ENCODE results near the gene LRCH4. TPM values are rescaled to one million over a fixed set of nuclear protein-coding genes. Genes with fewer than 3 reads are reported as not detected.

LRCH4 gene
- polyA plus RNA-seq, 1 donor (not counting 4 experiments of a cell fraction or from before 2014, with no cell fraction given): 4.9 TPM

GRCh38 chr7:100621554-100621953 is 35.6 kb upstream of the LRCH4 start:
- H3K4me2 ChIP-seq (ENCODE audit: control insufficient read depth, extremely low read depth, insufficient read depth, low read depth, low read length): no peak overlapping the region
- H3K36me3 ChIP-seq (ENCODE audit: control insufficient read depth in 2 of 2, extremely low read depth in 1 of 2, insufficient read depth in 2 of 2, low read length in 2 of 2): no peaks in the 10 kb centered on the region
- no peak overlapping the region for H2AFZ ChIP-seq (ENCODE audit: control insufficient read depth, low read length)
- no peaks in the 10 kb centered on the region for H3K9me3 ChIP-seq (ENCODE audit: control insufficient read depth, low read depth, low read length)
- no peaks in the 10 kb centered on the region for H4K20me1 ChIP-seq (ENCODE audit: control insufficient read depth, extremely low read depth, insufficient read depth, low read length)
- H3K9me1 ChIP-seq (ENCODE audit: control insufficient read depth, extremely low read depth, insufficient read depth, low read length): no peaks in the 10 kb centered on the region
- FAIRE-seq: no peak
- peaks cover 4% of the 10 kb centered on the region for H3K4me1 ChIP-seq (ENCODE audit: control insufficient read depth, extremely low read depth, insufficient read depth, low read length)
- no peaks in the 10 kb centered on the region for H3K79me2 ChIP-seq (ENCODE audit: control insufficient read depth, insufficient read depth, low read length)
- no peak for DNase-seq (ENCODE audit: low read depth, low spot score)
- no peak overlapping the region for H3K4me3 ChIP-seq (ENCODE audit: control insufficient read depth in 2 of 3, extremely low read depth in 1 of 3, insufficient read depth in 2 of 3, low read depth in 1 of 3, low read length in 3 of 3)
- TF ChIP-seq CTCF (optimal IDR thresholded peaks at IDR 0.05 in 1 of 3, IDR thresholded peaks at IDR 0.05 in 1 of 3, conservative IDR thresholded peaks at IDR 0.05 in 1 of 3; ENCODE audit: extremely low read depth in 1 of 3, insufficient read depth in 2 of 3, low read length in 3 of 3) (no peak), EZH2 (IDR thresholded peaks at IDR 0.05; ENCODE audit: low read length) (no peak)
- dilution Hi-C loops (cut with MboI; ENCODE audit: extremely low pct_ligation_motif_present, low sequenced_read_pairs): no loop called here
- no peaks in the 10 kb centered on the region for H3K27me3 ChIP-seq (ENCODE audit: control insufficient read depth, extremely low read depth, insufficient read depth, low read length)
- no peak overlapping the region for H3K27ac ChIP-seq (ENCODE audit: control insufficient read depth, insufficient read depth, low read length)
- H3K9ac ChIP-seq (ENCODE audit: control insufficient read depth, extremely low read depth, insufficient read depth, low read length): no peak overlapping the region

- Histone ChIP-seq H3K27ac (ENCODE audit: control insufficient read depth, insufficient read depth, low read length) (no peak overlapping the region), H3K4me2 (ENCODE audit: control insufficient read depth, extremely low read depth, insufficient read depth, low read depth, low read length) (no peak overlapping the region), H3K36me3 (ENCODE audit: control insufficient read depth in 2 of 2, extremely low read depth in 1 of 2, insufficient read depth in 2 of 2, low read length in 2 of 2) (no peaks in the 10 kb centered on the region), H3K9me1 (ENCODE audit: control insufficient read depth, extremely low read depth, insufficient read depth, low read length) (no peaks in the 10 kb centered on the region), H3K79me2 (ENCODE audit: control insufficient read depth, insufficient read depth, low read length) (no peaks in the 10 kb centered on the region), H3K4me1 (ENCODE audit: control insufficient read depth, extremely low read depth, insufficient read depth, low read length) (no peaks in the 10 kb centered on the region), H2AFZ (ENCODE audit: control insufficient read depth, low read length) (no peak overlapping the region), H3K4me3 (ENCODE audit: control insufficient read depth in 2 of 3, extremely low read depth in 1 of 3, insufficient read depth in 2 of 3, low read depth in 1 of 3, low read length in 3 of 3) (no peak overlapping the region), H3K27me3 (ENCODE audit: control insufficient read depth, extremely low read depth, insufficient read depth, low read length) (no peaks in the 10 kb centered on the region), H3K9me3 (ENCODE audit: control insufficient read depth, low read depth, low read length) (no peaks in the 10 kb centered on the region), H4K20me1 (ENCODE audit: control insufficient read depth, extremely low read depth, insufficient read depth, low read length) (no peaks in the 10 kb centered on the region), H3K9ac (ENCODE audit: control insufficient read depth, extremely low read depth, insufficient read depth, low read length) (no peak overlapping the region)
- TF ChIP-seq EZH2 (IDR thresholded peaks at IDR 0.05; ENCODE audit: low read length): no peak
- no peak for TF ChIP-seq CTCF (optimal IDR thresholded peaks at IDR 0.05 in 1 of 3, IDR thresholded peaks at IDR 0.05 in 1 of 3, conservative IDR thresholded peaks at IDR 0.05 in 1 of 3; ENCODE audit: extremely low read depth in 1 of 3, insufficient read depth in 2 of 3, low read length in 3 of 3)
- dilution Hi-C loops (cut with MboI; ENCODE audit: extremely low pct_ligation_motif_present, low sequenced_read_pairs): no loop called here
- DNase-seq (ENCODE audit: low read depth, low spot score): no peak
- no peak for FAIRE-seq
These were observed 34.9 kb upstream of the LRCH4 start for GRCh38 chr7:100620804-100621203.

All from keratinocyte (primary cell).